ENCODE data around the gene PCLAF. TPM values are rescaled to one million over a fixed set of nuclear protein-coding genes. Genes with fewer than 3 reads are reported as not detected.
A peak's percentile ranks its signal among the peaks of the same experiment; 100 is the strongest.

PCLAF gene
- total RNA-seq (2021; ENCODE audit: unreplicated experiment), result 93.5 TPM
- polyA plus RNA-seq (2012), result 53.8 and 184 TPM in 2 replicates
- percentile 78 among the genes with signal in this experiment for Bru-seq, nascent RNA
- BruChase-seq, experiment 1, labeled RNA remaining after a 6-hour chase, result percentile 97 among the genes with signal in this experiment
- percentile 90 among the genes with signal in this experiment for BruChase-seq, experiment 2, labeled RNA remaining after a 2-hour chase
- long read RNA-seq, transcript PCLAF-202 (3 exons, 911 nt), result minor isoform, 31 of 183 reads
- long read RNA-seq, transcript PCLAF-201 (4 exons, 2,194 nt), result major isoform, 148 of 183 reads
- long read RNA-seq, partial matches to known transcripts, result 0 of 183 reads
- long read RNA-seq, other reads (novel, unspliced or antisense), result 4 of 183 reads

GRCh38 chr15:64381000-64381751 is at the start of gene PCLAF:
Gene PCLAF (minus strand): TSS chr15:64381441. CDS start chr15:64381371, 70 bp downstream.
- CTCF ChIA-PET, result no interaction called here
- Histone ChIP-seq H3K79me2 (ENCODE audit: insufficient read depth, low read length) (peaks cover 43% of the 10 kb centered on the region), H3K4me1 (ENCODE audit: control insufficient read depth in 1 of 2, insufficient read depth in 2 of 2, low read length in 2 of 2) (peaks cover 9 to 20% of the 10 kb centered on the region in 2 experiments), H2AFZ (ENCODE audit: low read depth, low read length, poor library complexity, severe bottlenecking) (peak within 1 kb of the TSS; percentile 78), H3K9me3 (ENCODE audit: control insufficient read depth in 1 of 2, insufficient read depth in 1 of 2, low read depth in 1 of 2, low read length in 2 of 2) (no peaks in the 10 kb centered on the region), H3K27me3 (ENCODE audit: insufficient read depth, low read length) (no peaks in the 10 kb centered on the region), H3K9ac (ENCODE audit: low read length) (peak within 1 kb of the TSS; percentile 88), H3K4me3 (replicated peaks in 1 of 2; ENCODE audit: low read depth in 1 of 2, low read length in 2 of 2) (peak within 1 kb of the TSS; percentile 74 to 90), H3K4me2 (ENCODE audit: low read length) (peak within 1 kb of the TSS; percentile 88), H4K20me1 (ENCODE audit: insufficient read depth) (no peaks in the 10 kb centered on the region), H3K36me3 (ENCODE audit: control insufficient read depth in 1 of 2, insufficient read depth in 2 of 2, low read length in 2 of 2) (peaks cover 7 to 17% of the 10 kb centered on the region in 2 experiments; a peak in 2 of 4 replicates), H3K27ac (ENCODE audit: low read depth, low read length) (peak within 1 kb of the TSS; percentile 48), H3K9me2 (ENCODE audit: insufficient read depth) (no peaks in the 10 kb centered on the region)
- POLR2A ChIA-PET, result no interaction called here
- RAD21 ChIA-PET (ENCODE audit: low non-redundant PET in 1 of 2, low total read pairs in 2 of 2, uncharacterized antibody in 2 of 2, unreplicated experiment in 2 of 2), result no interaction called here
- ATAC-seq (peak; percentile 99), DNase-seq (ENCODE audit: low read depth, low spot score) (peak; percentile 89)
- intact Hi-C loops (cut with micrococcal nuclease), result no loop called here
- peak; percentile 98 for TF ChIP-seq SP1 (IDR thresholded peaks at IDR 0.05; ENCODE audit: low read depth)
- TF ChIP-seq TCF7L2 (IDR thresholded peaks at IDR 0.05; ENCODE audit: borderline replicate concordance, extremely low read depth, insufficient read depth, insufficient read length), result no peak
- no peak for TF ChIP-seq FOSL1 (IDR thresholded peaks at IDR 0.05; ENCODE audit: low read depth)
- TF ChIP-seq MAX (IDR thresholded peaks at IDR 0.05), result peak; percentile 29; the same call in 1 of the 2 replicates
- TF ChIP-seq ZNF274 (IDR thresholded peaks at IDR 0.05; ENCODE audit: low read depth, low read length), result no peak
- TF ChIP-seq ZFX (IDR thresholded peaks at IDR 0.05), result peak; percentile 36; the same call in 1 of the 2 replicates
- TF ChIP-seq POLR2AphosphoS5 (IDR thresholded peaks at IDR 0.05; ENCODE audit: low read depth, low read length), result peak; percentile 70; the same call in 1 of the 2 replicates
- TF ChIP-seq SIN3A (IDR thresholded peaks at IDR 0.05; ENCODE audit: low read depth), result peak; percentile 63; the same call in 1 of the 2 replicates
- no peak for TF ChIP-seq SRF (IDR thresholded peaks at IDR 0.05; ENCODE audit: low read depth)
- peak; percentile 81 for TF ChIP-seq POLR2A (IDR thresholded peaks at IDR 0.05; ENCODE audit: borderline replicate concordance, extremely low read depth, insufficient read depth, insufficient read length)
- no peak for TF ChIP-seq CBX3 (IDR thresholded peaks at IDR 0.05; ENCODE audit: low read depth)
- TF ChIP-seq CTCF (IDR thresholded peaks at IDR 0.05 in 2 of 3, conservative IDR thresholded peaks at IDR 0.05 in 1 of 3; ENCODE audit: borderline replicate concordance in 1 of 3, insufficient read depth in 1 of 3, low read depth in 2 of 3, low read length in 2 of 3), result no peak
- TSS peak; percentile 78 for BruUV-seq (replicated peaks)
